ENCODE results near the gene PRODH2. TPM values are rescaled to one million over a fixed set of nuclear protein-coding genes. Genes with fewer than 3 reads are reported as not detected.
A peak's percentile ranks its signal among the peaks of the same experiment; 100 is the strongest.

PRODH2 gene
- total RNA-seq, 2 donors from 2014 or later: not detected

- no peaks in the 10 kb centered on the region for H3K9me3 ChIP-seq (ENCODE audit: control insufficient read depth, low read length, poor library complexity, severe bottlenecking)
- peaks cover 23% of the 10 kb centered on the region for H3K4me1 Mint-ChIP-seq
- H3K27me3 Mint-ChIP-seq: no peaks in the 10 kb centered on the region
- peak overlapping the region; percentile 57 for H3K4me3 Mint-ChIP-seq
- DNase-seq: no peak
- H3K36me3 Mint-ChIP-seq (ENCODE audit: low read depth): peaks cover 6% of the 10 kb centered on the region
- H3K27ac Mint-ChIP-seq: peak overlapping the region; percentile 74
- no peak for ATAC-seq
These were observed 52.9 kb downstream of the PRODH2 start for GRCh38 chr19:35759697-35760096.

- ATAC-seq: peak; percentile 96
- peaks cover 6% of the 10 kb centered on the region for H3K36me3 Mint-ChIP-seq (ENCODE audit: low read depth)
- DNase-seq: peak; percentile 91 to 97 (median 97)
- H3K9me3 ChIP-seq (ENCODE audit: control insufficient read depth, low read length, poor library complexity, severe bottlenecking): no peaks in the 10 kb centered on the region
- peak within 1 kb of the TSS; percentile 93 for H3K27ac Mint-ChIP-seq
- peak within 1 kb of the TSS; percentile 99 for H3K4me3 Mint-ChIP-seq
- H3K27me3 Mint-ChIP-seq: no peaks in the 10 kb centered on the region
- peaks cover 24% of the 10 kb centered on the region for H3K4me1 Mint-ChIP-seq
These were observed 54.7 kb downstream of the PRODH2 start, which contains the start of gene PROSER3 for GRCh38 chr19:35757749-35758608. PROSER3 (plus strand) TSS chr19:35758176; CDS start chr19:35758216, 40 bp downstream.

GRCh38 chr19:35757231-35757748 lies 55.4 kb downstream of the PRODH2 start:
- H3K36me3 Mint-ChIP-seq (ENCODE audit: low read depth): peaks cover 6% of the 10 kb centered on the region
- ATAC-seq (no peak), DNase-seq (peak in 1 of 3 donors; percentile 20)
- H3K4me1 Mint-ChIP-seq: peaks cover 24% of the 10 kb centered on the region
- no peaks in the 10 kb centered on the region for H3K27me3 Mint-ChIP-seq
- H3K4me3 Mint-ChIP-seq: peak overlapping the region; percentile 99
- H3K27ac Mint-ChIP-seq: peak overlapping the region; percentile 93
- H3K9me3 ChIP-seq (ENCODE audit: control insufficient read depth, low read length, poor library complexity, severe bottlenecking): no peaks in the 10 kb centered on the region

- H3K4me3 Mint-ChIP-seq: peak within 1 kb of the TSS; percentile 99
- H3K27ac Mint-ChIP-seq: peak within 1 kb of the TSS; percentile 93
- DNase-seq: no peak
- H3K4me1 Mint-ChIP-seq: peaks cover 24% of the 10 kb centered on the region
- ATAC-seq: no peak
- H3K9me3 ChIP-seq (ENCODE audit: control insufficient read depth, low read length, poor library complexity, severe bottlenecking): no peaks in the 10 kb centered on the region
- H3K27me3 Mint-ChIP-seq: no peaks in the 10 kb centered on the region
- peaks cover 3% of the 10 kb centered on the region for H3K36me3 Mint-ChIP-seq (ENCODE audit: low read depth)
These were observed 56.0 kb downstream of the PRODH2 start, which contains the start of gene HSPB6 for GRCh38 chr19:35756377-35757230. HSPB6 (minus strand) TSS chr19:35757029; CDS start chr19:35757008, 21 bp downstream.

GRCh38 chr19:35755550-35756376 lies 56.9 kb downstream of the PRODH2 start:
- no peaks in the 10 kb centered on the region for H3K9me3 ChIP-seq (ENCODE audit: control insufficient read depth, low read length, poor library complexity, severe bottlenecking)
- peak; percentile 55 to 71 (median 57) for DNase-seq
- H3K27ac Mint-ChIP-seq: no peak overlapping the region
- no peaks in the 10 kb centered on the region for H3K27me3 Mint-ChIP-seq
- peak overlapping the region; percentile 65 for H3K4me3 Mint-ChIP-seq
- H3K36me3 Mint-ChIP-seq (ENCODE audit: low read depth): peaks cover 3% of the 10 kb centered on the region
- peaks cover 24% of the 10 kb centered on the region for H3K4me1 Mint-ChIP-seq
- ATAC-seq: peak; percentile 10

GRCh38 chr19:35755131-35755549 lies 57.5 kb downstream of the PRODH2 start:
- DNase-seq (no peak), ATAC-seq (no peak)
- H3K27ac Mint-ChIP-seq: no peak overlapping the region
- H3K36me3 Mint-ChIP-seq (ENCODE audit: low read depth): peaks cover 3% of the 10 kb centered on the region
- H3K9me3 ChIP-seq (ENCODE audit: control insufficient read depth, low read length, poor library complexity, severe bottlenecking): no peaks in the 10 kb centered on the region
- peaks cover 27% of the 10 kb centered on the region for H3K4me1 Mint-ChIP-seq
- H3K4me3 Mint-ChIP-seq: peak overlapping the region; percentile 65
- no peaks in the 10 kb centered on the region for H3K27me3 Mint-ChIP-seq

GRCh38 chr19:35754370-35755130 lies 58.1 kb downstream of the PRODH2 start:
- H3K27me3 Mint-ChIP-seq: no peaks in the 10 kb centered on the region
- peaks cover 3% of the 10 kb centered on the region for H3K36me3 Mint-ChIP-seq (ENCODE audit: low read depth)
- no peak overlapping the region for H3K27ac Mint-ChIP-seq
- H3K4me1 Mint-ChIP-seq: peaks cover 27% of the 10 kb centered on the region
- ATAC-seq (no peak), DNase-seq (no peak)
- H3K4me3 Mint-ChIP-seq: peak overlapping the region; percentile 65
- H3K9me3 ChIP-seq (ENCODE audit: control insufficient read depth, low read length, poor library complexity, severe bottlenecking): no peaks in the 10 kb centered on the region

GRCh38 chr19:35753634-35754369 lies 58.8 kb downstream of the PRODH2 start:
- ATAC-seq (no peak), DNase-seq (no peak)
- Mint-ChIP-seq H3K4me1 (peaks cover 30% of the 10 kb centered on the region), H3K36me3 (ENCODE audit: low read depth) (peaks cover 3% of the 10 kb centered on the region), H3K4me3 (peak overlapping the region; percentile 25), H3K27ac (no peak overlapping the region), H3K27me3 (no peaks in the 10 kb centered on the region)
- no peaks in the 10 kb centered on the region for H3K9me3 ChIP-seq (ENCODE audit: control insufficient read depth, low read length, poor library complexity, severe bottlenecking)

- Mint-ChIP-seq H3K27ac (no peak overlapping the region), H3K4me1 (peaks cover 33% of the 10 kb centered on the region), H3K36me3 (ENCODE audit: low read depth) (peaks cover under 1% of the 10 kb centered on the region), H3K4me3 (no peak overlapping the region), H3K27me3 (no peaks in the 10 kb centered on the region)
- DNase-seq: no peak
- no peaks in the 10 kb centered on the region for H3K9me3 ChIP-seq (ENCODE audit: control insufficient read depth, low read length, poor library complexity, severe bottlenecking)
- no peak for ATAC-seq
These were observed 59.8 kb downstream of the PRODH2 start for GRCh38 chr19:35752746-35753350.

GRCh38 chr19:35751839-35752745 lies 60.6 kb downstream of the PRODH2 start:
- H3K9me3 ChIP-seq (ENCODE audit: control insufficient read depth, low read length, poor library complexity, severe bottlenecking): no peaks in the 10 kb centered on the region
- Mint-ChIP-seq H3K36me3 (ENCODE audit: low read depth) (no peaks in the 10 kb centered on the region), H3K27me3 (no peaks in the 10 kb centered on the region), H3K27ac (no peak overlapping the region), H3K4me3 (no peak overlapping the region), H3K4me1 (peaks cover 29% of the 10 kb centered on the region)
- no peak for ATAC-seq
- no peak for DNase-seq
